Amniotic stem cell (primary cell): ENCODE data around the gene IQCM.
A peak's percentile ranks its signal among the peaks of the same experiment; 100 is the strongest.
"Not testable (repeated sequence)": the region's sequence is repeated elsewhere in the genome, so short reads cannot be mapped to it uniquely, and the experiment has no call there.

Source experiments
- DNase-seq: peaks from one replicate; lab custom pipeline; 2025; lab: John Stamatoyannopoulos, UW

Gene IQCM

DNA sequence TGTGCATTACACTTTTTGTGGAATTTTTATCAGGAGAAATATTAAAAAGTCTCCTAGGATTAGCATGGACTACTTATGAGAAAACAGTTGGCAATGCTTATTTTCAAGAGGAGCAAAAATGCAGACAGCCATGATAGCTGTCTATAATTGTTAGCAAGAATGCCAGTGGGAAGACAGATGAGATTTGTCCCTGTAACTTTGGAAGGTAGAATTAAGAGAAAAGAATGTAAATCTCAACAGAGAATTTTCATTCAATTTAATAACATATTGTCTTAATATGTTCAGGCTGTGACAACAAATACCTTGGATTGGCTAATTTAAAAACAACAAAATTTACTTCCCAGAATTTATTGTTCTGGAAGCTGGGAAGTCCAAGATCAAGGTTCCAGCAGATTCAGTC is 349.2 kb downstream of the IQCM start:
- DNase-seq = no peak

DNA sequence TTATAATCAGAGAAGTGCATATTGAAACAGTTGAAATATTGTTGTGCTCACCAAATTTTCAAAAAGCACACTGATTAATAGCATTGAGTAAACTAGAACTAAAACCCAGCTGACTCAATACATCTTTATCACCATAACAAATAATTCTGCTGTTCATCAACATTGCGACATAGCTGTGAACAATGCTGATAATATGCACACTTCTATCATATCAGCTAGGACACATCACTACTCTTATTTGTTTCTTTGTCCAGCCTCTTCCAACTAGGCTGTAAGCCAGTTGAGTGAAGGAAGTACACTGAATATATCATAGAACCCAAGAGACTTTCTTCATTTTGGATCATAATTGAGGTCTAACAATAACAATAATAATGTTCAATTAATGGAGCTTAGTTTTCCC is 349.7 kb downstream of the IQCM start:
- no peak for DNase-seq

- no peak for DNase-seq
These were observed 372.1 kb downstream of the IQCM start for GRCh38 chr4:149443537-149443936.

DNA sequence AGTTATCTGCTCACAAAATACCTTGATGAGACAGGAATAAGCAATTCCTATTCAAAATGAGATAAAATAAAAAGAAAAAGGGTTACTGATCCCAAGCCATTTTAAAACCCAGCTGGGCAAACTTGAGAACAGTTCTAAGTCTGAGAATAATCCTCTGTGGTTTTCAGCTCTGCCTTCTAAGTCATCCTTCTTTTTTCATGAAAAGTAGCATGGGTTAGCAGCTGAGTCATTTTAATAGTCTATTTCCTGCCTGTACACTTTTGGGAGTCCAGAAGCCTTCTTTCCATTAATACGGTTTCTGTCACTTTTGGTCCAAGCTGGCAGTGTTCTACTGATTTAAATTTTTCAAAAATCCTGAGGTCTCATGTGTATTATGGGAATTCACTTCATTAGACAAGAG is 374.3 kb downstream of the IQCM start:
- peak; percentile 5 for DNase-seq

DNA sequence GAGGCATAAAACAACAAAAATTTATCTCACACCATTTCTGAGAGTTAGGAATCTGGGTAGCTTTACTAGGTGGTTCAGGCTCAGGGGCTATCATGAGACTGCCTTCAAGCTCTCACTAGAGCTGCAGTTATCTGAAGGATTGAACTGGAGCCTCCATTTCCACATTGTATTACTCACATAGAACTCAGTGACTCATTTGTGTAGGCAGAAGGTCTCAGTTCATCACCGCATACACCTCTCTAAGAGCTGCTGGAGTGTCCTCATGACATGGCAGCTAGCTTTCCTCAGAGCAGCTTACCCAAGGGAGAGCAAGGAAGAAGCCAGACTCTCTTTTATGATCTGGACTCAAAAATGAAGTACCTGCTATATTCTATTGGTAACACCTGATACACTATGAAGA is 389.2 kb downstream of the IQCM start:
- DNase-seq = no peak

- DNase-seq = no peak
These were observed 406.1 kb downstream of the IQCM start for GRCh38 chr4:149409555-149409962.

- peak; percentile 8 for DNase-seq
These were observed 406.5 kb downstream of the IQCM start for GRCh38 chr4:149409146-149409545.

DNA sequence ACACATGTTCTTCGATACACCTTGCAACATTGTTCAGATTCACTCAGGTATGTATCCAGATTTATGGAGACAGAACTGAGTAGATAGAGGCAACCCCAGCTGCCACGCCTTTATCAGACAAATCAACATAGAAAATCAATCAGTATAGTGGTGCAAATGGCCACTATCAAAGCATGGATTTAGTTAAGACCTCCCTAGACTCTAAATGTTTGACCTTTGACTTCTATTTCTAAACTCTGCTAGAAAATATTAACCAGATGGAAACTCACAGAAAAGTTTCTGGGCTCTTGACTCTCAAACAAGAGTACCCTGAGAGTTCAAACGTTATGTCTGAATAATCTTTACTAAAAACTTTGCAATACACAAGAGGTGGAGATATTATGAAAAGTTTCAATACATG is 411.5 kb downstream of the IQCM start:
- no peak for DNase-seq

DNA sequence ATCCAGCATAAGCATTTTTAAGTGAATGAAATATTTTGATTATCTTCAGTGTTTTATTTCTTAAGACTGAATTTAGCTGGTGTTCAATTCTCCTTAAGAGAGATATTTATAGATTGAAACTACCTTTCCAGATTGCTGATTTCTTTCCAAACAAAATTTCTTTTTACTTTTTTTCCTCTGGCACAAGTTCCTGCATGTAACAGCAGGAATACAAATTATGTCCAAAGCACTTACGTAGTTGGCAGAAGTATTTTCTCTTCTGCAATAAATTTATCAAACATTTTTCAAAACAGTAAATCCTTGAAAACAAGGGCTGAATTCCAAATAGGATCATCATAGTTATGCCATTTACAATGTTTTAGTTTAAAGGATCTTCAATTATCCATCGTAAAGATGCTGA is 412.6 kb downstream of the IQCM start:
- no peak for DNase-seq

GRCh38 chr4:149398993-149399392 is 416.6 kb downstream of the IQCM start:
- no peak for DNase-seq

GRCh38 chr4:149370785-149371420 is 444.7 kb downstream of the IQCM start:
- DNase-seq = peak; percentile 70

GRCh38 chr4:149370002-149370401 is 445.6 kb downstream of the IQCM start:
- DNase-seq = no peak

GRCh38 chr4:149353241-149353640 is 462.4 kb downstream of the IQCM start:
- no peak for DNase-seq

- no peak for DNase-seq
These were observed 466.1 kb downstream of the IQCM start for GRCh38 chr4:149349541-149349940.

DNA sequence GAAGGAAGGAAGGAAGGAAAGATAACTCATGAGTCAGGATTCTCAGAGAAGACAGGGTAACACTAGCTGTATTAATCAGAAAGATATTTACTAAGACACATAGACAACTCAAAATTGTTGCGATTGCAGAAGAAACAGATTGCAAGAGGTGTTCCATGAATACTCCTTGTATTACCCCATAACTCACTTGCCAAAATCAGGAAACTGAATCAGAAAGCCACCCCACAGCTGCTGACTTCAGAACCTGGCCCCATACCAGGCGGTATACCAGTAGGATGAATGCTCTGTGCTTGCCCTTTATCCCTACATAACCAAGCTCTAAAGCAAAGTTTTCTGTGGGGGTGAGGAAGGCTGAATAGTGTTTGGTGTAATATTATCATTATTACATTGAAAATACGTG is 468.5 kb downstream of the IQCM start:
- no peak for DNase-seq

DNA sequence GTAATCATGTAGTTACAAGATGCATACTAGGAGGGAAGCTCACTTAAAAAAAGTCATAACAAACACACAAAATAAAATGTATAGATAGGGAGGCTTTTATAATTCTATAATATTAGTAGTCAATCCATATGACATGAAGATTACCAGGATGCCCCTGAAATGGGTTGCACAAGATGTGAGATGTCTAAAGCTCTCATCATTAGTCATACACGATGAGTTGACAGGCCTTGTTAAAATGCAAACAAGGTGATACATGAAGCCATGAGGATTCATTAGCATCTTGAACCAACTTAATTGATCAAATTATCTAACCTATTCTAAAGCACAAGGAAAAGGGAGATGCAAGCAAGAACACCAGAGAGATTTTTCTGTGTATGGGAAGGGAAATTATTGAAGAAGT is 470.2 kb downstream of the IQCM start:
- no peak for DNase-seq

GRCh38 chr4:149344436-149344835 is 471.2 kb downstream of the IQCM start:
- peak; percentile 5 for DNase-seq

DNA sequence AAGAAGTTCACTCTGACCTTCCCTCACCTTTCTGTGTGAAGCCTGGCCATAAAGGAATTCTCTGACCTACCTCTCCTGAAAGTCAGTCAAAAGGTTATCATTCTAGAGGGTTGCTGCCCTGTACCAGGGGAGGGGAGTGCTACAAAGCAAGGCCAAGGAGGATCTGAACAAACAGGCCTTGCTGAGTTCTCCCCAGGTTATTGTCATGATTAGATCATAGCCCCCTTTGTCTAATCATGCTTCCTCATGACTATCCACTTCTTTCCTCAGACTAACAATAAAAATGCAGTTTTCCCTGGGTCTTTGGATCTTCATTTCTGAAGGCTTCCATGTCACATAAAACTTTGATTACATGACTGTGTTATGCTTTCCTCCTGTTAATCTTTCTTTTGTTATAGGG is 472.0 kb downstream of the IQCM start:
- no peak for DNase-seq

GRCh38 chr4:149341117-149341516 is 474.5 kb downstream of the IQCM start:
- not testable (repeated sequence) for DNase-seq

DNA sequence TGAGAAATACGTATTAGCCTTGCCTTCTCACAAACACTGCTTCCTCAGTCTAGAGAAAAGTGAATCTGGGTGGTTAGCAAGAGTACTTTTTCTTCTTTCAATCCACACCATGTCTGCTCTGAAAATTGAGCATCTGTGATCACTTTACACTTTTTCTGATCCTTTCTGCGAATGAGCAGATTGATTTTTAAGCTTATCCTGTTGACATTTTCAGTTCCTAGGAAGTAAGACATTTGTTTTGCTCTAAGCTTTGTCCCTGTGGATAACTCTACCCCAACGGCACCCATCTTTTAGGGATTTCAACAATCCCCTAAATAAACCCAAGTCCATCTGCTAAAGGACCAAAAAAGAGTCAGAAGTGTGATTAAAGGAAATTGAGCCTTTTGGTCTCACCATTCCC is 487.5 kb downstream of the IQCM start:
- no peak for DNase-seq

- no peak for DNase-seq
These were observed 493.4 kb downstream of the IQCM start for GRCh38 chr4:149322203-149322602.

GRCh38 chr4:149321438-149321837 is 494.2 kb downstream of the IQCM start:
- no peak for DNase-seq

DNA sequence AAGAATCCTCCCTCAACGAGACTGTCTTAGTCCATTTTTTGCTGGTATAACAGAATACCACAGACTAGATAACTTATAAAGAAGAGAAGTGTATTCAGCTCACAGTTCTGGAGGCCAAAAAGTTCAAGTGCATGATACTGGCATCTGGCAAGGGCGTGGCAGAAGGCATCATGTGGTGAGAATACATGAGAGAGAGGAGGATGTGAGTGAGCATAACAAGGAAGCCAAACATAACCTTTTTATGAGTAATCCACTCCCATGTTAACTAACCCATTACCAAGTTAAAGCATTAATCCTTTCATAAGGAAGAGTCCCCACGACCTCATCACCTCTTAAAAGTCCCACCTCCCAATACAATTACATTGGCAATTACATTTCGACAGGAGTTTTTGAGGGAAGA is 504.6 kb downstream of the IQCM start:
- no peak for DNase-seq

GRCh38 chr4:149306537-149306936 is 509.1 kb downstream of the IQCM start:
- no peak for DNase-seq
